Brain microvascular endothelial cell (primary cell): ENCODE measurements around the gene NFIB.

Experiments used
- DNase-seq: peaks from one replicate; pipeline ENCODE4 v3.0.0-alpha.2; 2020
- H3K27ac ChIP-seq: fragments of 250-450 bp; sonication (Bioruptor Pico); 2 replicates; pipeline ENCODE4 v1.5.1; 2020; ENCODE audit warnings: mild to moderate bottlenecking, moderate library complexity
- H3K27me3 ChIP-seq: fragments of 250-450 bp; sonication (Bioruptor Pico); replicated peaks from 2 replicates; pipeline ENCODE4 v1.5.1; 2020; ENCODE audit warnings: mild to moderate bottlenecking
- H3K36me3 ChIP-seq: fragments of 250-450 bp; sonication (Bioruptor Pico); replicated peaks from 2 replicates; pipeline ENCODE4 v1.5.1; 2020; ENCODE audit warnings: mild to moderate bottlenecking
- H3K4me3 ChIP-seq: 2 replicates; pipeline ENCODE4 v1.5.1; 2011; ENCODE audit warnings: low read depth, mild to moderate bottlenecking, control low read depth, low read length, moderate library complexity
- CTCF ChIP-seq: IDR thresholded peaks from 2 replicates; pipeline ENCODE4 v1.5.1; 2011; ENCODE audit warnings: low read depth, mild to moderate bottlenecking, moderate library complexity, low read length, control low read depth, inconsistent platforms; ENCODE audit errors: missing control alignments
- in situ Hi-C: cut with HindIII; loops from 2 replicates; pipeline ENCODE4 v1.10.0; 2017; ENCODE audit warnings: low sequenced_read_pairs, low pct_ligation_motif_present

The NFIB gene

GRCh38 chr9:14321517-14322130 is 7.7 kb upstream of the NFIB start:
- H3K27me3 ChIP-seq: no peaks in the 10 kb centered on the region

GRCh38 chr9:14320271-14321181 is 6.6 kb upstream of the NFIB start:
- Histone ChIP-seq H3K27ac (peak overlapping the region; percentile 81), H3K4me3 (peak overlapping the region; percentile 63)
- TF ChIP-seq CTCF: no peak

More at GRCh38 chr9:14321517-14322130, 7.7 kb upstream of the NFIB start:
- peak overlapping the region; percentile 81 for H3K27ac ChIP-seq
- no peak for TF ChIP-seq CTCF
- peak; percentile 20 for DNase-seq
- no peaks in the 10 kb centered on the region for H3K36me3 ChIP-seq
- in situ Hi-C loops: no loop called here
- peak overlapping the region; percentile 63 for H3K4me3 ChIP-seq

GRCh38 chr9:14318934-14319580 is 5.1 kb upstream of the NFIB start:
- DNase-seq: no peak
- in situ Hi-C loops: no loop called here
- Histone ChIP-seq H3K36me3 (no peaks in the 10 kb centered on the region), H3K27ac (no peak overlapping the region), H3K4me3 (no peak overlapping the region), H3K27me3 (no peaks in the 10 kb centered on the region)
- TF ChIP-seq CTCF: no peak

More at GRCh38 chr9:14320271-14321181, 6.6 kb upstream of the NFIB start:
- in situ Hi-C loops: no loop called here
- DNase-seq: peak; percentile 85
- H3K36me3 ChIP-seq: no peaks in the 10 kb centered on the region
- H3K27me3 ChIP-seq: no peaks in the 10 kb centered on the region

- Histone ChIP-seq H3K4me3 (no peak overlapping the region), H3K36me3 (no peaks in the 10 kb centered on the region), H3K27me3 (no peaks in the 10 kb centered on the region), H3K27ac (no peak overlapping the region)
- in situ Hi-C loops: no loop called here
- DNase-seq: no peak
- no peak for TF ChIP-seq CTCF
These were observed 4.4 kb upstream of the NFIB start for GRCh38 chr9:14318361-14318760.

- Histone ChIP-seq H3K27me3 (no peaks in the 10 kb centered on the region), H3K27ac (no peak overlapping the region), H3K36me3 (no peaks in the 10 kb centered on the region), H3K4me3 (no peak overlapping the region)
- TF ChIP-seq CTCF: no peak
- in situ Hi-C loops: no loop called here
- DNase-seq: no peak
These were observed 3.9 kb upstream of the NFIB start for GRCh38 chr9:14317667-14318320.
